PC-3 (cell line): ENCODE measurements around the gene ACAN. TPM values are rescaled to one million over a fixed set of nuclear protein-coding genes. Genes with fewer than 3 reads are reported as not detected.

ENCODE experiments used
- ATAC-seq: fragments of 200-7000 bp; cut with Tn5 transposase; 2 replicates; pipeline ENCODE4 v1.9.1; 2020; ENCODE audit warnings: mild to moderate bottlenecking, moderate library complexity
- BruUV-seq: library from RNA; stranded (reverse); fragments of 400-500 nt; replicated peaks from 2 replicates; lab custom pipeline; 2021; lab: Mats Ljungman, UMichigan
- CTCF ChIA-PET: fragments of 300-600 bp; sonication (Branson Sonifier 250); formaldehyde crosslinking; loops from one replicate; lab custom pipeline; 2022; ENCODE audit warnings: antibody characterized with exemption; lab: Charles Lee
- POLR2A ChIA-PET: fragments of 300-600 bp; sonication (Branson Sonifier 250); formaldehyde crosslinking; loops from one replicate; lab custom pipeline; 2022; ENCODE audit warnings: antibody characterized with exemption; ENCODE audit not compliant: unreplicated experiment; lab: Charles Lee
- DNase-seq: peaks from one replicate; pipeline ENCODE4 v3.0.0-alpha.2; 2015
- H2AFZ ChIP-seq: fragments of 300-600 bp; sonication (generic); 2 replicates; pipeline ENCODE4 v1.6.0; 2016; ENCODE audit warnings: antibody characterized with exemption, low read length
- H3F3A ChIP-seq: fragments of 300-600 bp; sonication (generic); one replicate; pipeline ENCODE4 v1.6.0; 2017; ENCODE audit warnings: antibody characterized with exemption, low read length, control low read depth, mild to moderate bottlenecking; ENCODE audit not compliant: unreplicated experiment
- H3K27ac ChIP-seq: fragments of 300-600 bp; sonication (generic); 2 replicates; pipeline ENCODE4 v1.5.1; 2016; ENCODE audit warnings: mild to moderate bottlenecking, low read length
- H3K27me3 ChIP-seq: fragments of 300-600 bp; sonication (generic); 2 replicates; pipeline ENCODE4 v1.6.1; 2016; ENCODE audit warnings: low read length, mixed read lengths
- H3K36me3 ChIP-seq: fragments of 300-600 bp; sonication (generic); 2 replicates; pipeline ENCODE4 v1.6.1; 2016; ENCODE audit warnings: low read depth, mixed run types, low read length, mixed read lengths
- H3K4me1 ChIP-seq: fragments of 300-600 bp; sonication (generic); 2 replicates; pipeline ENCODE4 v1.5.1; 2016; ENCODE audit warnings: low read length; ENCODE audit not compliant: insufficient read depth
- H3K4me2 ChIP-seq: fragments of 300-600 bp; sonication (generic); 2 replicates; pipeline ENCODE4 v1.6.0; 2016; ENCODE audit warnings: low read length
- H3K4me3 ChIP-seq: fragments of 300-600 bp; sonication (generic); 2 replicates; pipeline ENCODE4 v1.5.1; 2016; ENCODE audit warnings: mild to moderate bottlenecking, low read length, mixed read lengths
- H3K79me2 ChIP-seq: fragments of 300-600 bp; sonication (generic); 2 replicates; pipeline ENCODE4 v1.6.1; 2017; ENCODE audit warnings: low read length, mixed read lengths
- H3K9ac ChIP-seq: fragments of 300-600 bp; sonication (generic); 2 replicates; pipeline ENCODE4 v1.6.0; 2016; ENCODE audit warnings: mild to moderate bottlenecking, low read length
- H3K9me2 ChIP-seq: fragments of 300-600 bp; sonication (generic); replicated peaks from 2 replicates; pipeline ENCODE4 v1.6.1; 2016; ENCODE audit warnings: mixed run types, low read length, mixed read lengths
- H3K9me3 ChIP-seq: fragments of 300-600 bp; sonication (generic); 2 replicates; pipeline ENCODE4 v1.6.1; 2016; ENCODE audit warnings: low read length, mixed read lengths
- H4K20me1 ChIP-seq: fragments of 300-600 bp; sonication (generic); 2 replicates; pipeline ENCODE4 v1.6.1; 2016; ENCODE audit warnings: low read length, mixed read lengths
- EZH2 ChIP-seq: fragments of 300-600 bp; sonication (generic); IDR thresholded peaks from one replicate; pipeline ENCODE4 v1.6.1; 2017; ENCODE audit warnings: antibody characterized with exemption, mild to moderate bottlenecking, low read length; ENCODE audit not compliant: unreplicated experiment
- EZH2phosphoT487 ChIP-seq: fragments of 300-600 bp; sonication (generic); IDR thresholded peaks from 2 replicates; pipeline ENCODE4 v1.6.1; 2018; ENCODE audit warnings: mild to moderate bottlenecking, antibody characterized with exemption, low read length, borderline replicate concordance
- intact Hi-C: fragments of 100-400 bp; cut with micrococcal nuclease; formaldehyde crosslinking; loops from 2 replicates; pipeline ENCODE4 v1.9.0; 2023
- total RNA-seq: library from RNA; depleted of rRNA; stranded (reverse); fragments of >200 nt; gene quantifications from 2 replicates; pipeline ENCODE4 v1.2.3, GENCODE V29; 2014
- TF ChIP-seq, protein P1 (sequence below): fragments of 300-600 bp; sonication (generic); conservative IDR thresholded peaks from 2 replicates; pipeline ENCODE4 v1.5.1; 2017; ENCODE audit warnings: antibody characterized with exemption, low read depth, mild to moderate bottlenecking, low read length

ACAN gene
- total RNA-seq, 1 experiment from 2014 or later, result not detected

DNA sequence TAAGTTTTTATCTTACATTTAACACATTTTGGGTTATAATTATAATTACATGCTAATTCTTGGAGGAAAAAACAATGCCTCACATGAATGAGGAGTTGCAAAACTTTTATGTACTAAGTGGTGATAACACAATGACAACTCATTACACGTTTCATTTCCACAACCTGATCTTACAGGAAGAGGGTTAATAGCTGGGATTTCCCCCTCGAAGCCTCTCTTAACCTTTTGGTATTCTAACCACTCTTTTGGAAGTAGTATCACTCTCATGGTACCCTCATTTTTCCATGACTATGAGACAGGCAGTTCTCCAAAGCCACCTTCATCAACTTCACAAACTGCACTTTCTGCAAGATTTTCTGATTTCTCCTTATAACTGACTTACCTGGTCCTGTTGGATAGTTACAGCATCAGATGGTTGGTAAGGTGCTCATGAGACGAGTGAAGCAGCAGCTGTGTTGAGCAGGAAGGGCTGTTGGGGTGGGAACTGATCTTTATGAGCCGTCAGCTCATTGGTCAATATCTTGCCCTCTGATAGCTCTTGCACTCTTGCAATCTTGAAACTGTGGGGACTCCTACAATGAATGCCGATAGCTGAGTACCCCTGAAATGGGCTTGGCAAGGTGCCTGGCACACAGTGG is 41.6 kb downstream of the ACAN start:
- H3K9me2 ChIP-seq, result no peaks in the 10 kb centered on the region
- no peak overlapping the region for H2AFZ ChIP-seq
- no peak for DNase-seq
- no TSS peak for BruUV-seq
- no peaks in the 10 kb centered on the region for H3K27me3 ChIP-seq
- intact Hi-C loops, result no loop called here
- TF ChIP-seq, protein P1, sequence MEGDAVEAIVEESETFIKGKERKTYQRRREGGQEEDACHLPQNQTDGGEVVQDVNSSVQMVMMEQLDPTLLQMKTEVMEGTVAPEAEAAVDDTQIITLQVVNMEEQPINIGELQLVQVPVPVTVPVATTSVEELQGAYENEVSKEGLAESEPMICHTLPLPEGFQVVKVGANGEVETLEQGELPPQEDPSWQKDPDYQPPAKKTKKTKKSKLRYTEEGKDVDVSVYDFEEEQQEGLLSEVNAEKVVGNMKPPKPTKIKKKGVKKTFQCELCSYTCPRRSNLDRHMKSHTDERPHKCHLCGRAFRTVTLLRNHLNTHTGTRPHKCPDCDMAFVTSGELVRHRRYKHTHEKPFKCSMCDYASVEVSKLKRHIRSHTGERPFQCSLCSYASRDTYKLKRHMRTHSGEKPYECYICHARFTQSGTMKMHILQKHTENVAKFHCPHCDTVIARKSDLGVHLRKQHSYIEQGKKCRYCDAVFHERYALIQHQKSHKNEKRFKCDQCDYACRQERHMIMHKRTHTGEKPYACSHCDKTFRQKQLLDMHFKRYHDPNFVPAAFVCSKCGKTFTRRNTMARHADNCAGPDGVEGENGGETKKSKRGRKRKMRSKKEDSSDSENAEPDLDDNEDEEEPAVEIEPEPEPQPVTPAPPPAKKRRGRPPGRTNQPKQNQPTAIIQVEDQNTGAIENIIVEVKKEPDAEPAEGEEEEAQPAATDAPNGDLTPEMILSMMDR, result no peak
- TF ChIP-seq EZH2phosphoT487 (no peak), EZH2 (no peak)
- H3K4me3 ChIP-seq, result no peak overlapping the region
- no peaks in the 10 kb centered on the region for H3K79me2 ChIP-seq
- H3F3A ChIP-seq, result no peaks in the 10 kb centered on the region
- no peaks in the 10 kb centered on the region for H3K9me3 ChIP-seq
- H3K9ac ChIP-seq, result no peak overlapping the region
- POLR2A ChIA-PET, result no interaction called here
- no peak for ATAC-seq
- H3K36me3 ChIP-seq, result no peaks in the 10 kb centered on the region
- no peaks in the 10 kb centered on the region for H3K4me1 ChIP-seq
- no peak overlapping the region for H3K27ac ChIP-seq
- no peak overlapping the region for H3K4me2 ChIP-seq
- no peaks in the 10 kb centered on the region for H4K20me1 ChIP-seq
- CTCF ChIA-PET, result no interaction called here

DNA sequence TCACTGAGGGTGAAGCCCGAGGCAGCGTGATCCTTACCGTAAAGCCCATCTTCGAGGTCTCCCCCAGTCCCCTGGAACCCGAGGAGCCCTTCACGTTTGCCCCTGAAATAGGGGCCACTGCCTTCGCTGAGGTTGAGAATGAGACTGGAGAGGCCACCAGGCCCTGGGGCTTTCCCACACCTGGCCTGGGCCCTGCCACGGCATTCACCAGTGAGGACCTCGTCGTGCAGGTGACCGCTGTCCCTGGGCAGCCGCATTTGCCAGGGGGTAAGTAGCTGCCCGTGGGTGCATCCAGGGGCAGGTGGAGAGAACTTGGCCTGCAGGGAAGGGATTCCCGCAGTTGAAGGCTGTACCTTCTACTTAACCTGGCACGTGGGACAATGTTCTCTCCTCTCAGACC is 42.4 kb downstream of the ACAN start:
- H3K4me2 ChIP-seq, result no peak overlapping the region
- TF ChIP-seq EZH2phosphoT487 (no peak), EZH2 (no peak)
- TF ChIP-seq, protein P1, result no peak
- DNase-seq (no peak), ATAC-seq (no peak)
- no peak overlapping the region for H3K27ac ChIP-seq
- H3K9ac ChIP-seq, result no peak overlapping the region
- no peaks in the 10 kb centered on the region for H3K27me3 ChIP-seq
- H3K9me2 ChIP-seq, result no peaks in the 10 kb centered on the region
- H3K4me1 ChIP-seq, result no peaks in the 10 kb centered on the region
- H2AFZ ChIP-seq, result no peak overlapping the region
- POLR2A ChIA-PET, result no interaction called here
- intact Hi-C loops, result no loop called here
- BruUV-seq, result no TSS peak
- H3F3A ChIP-seq, result no peaks in the 10 kb centered on the region
- CTCF ChIA-PET, result no interaction called here
- H4K20me1 ChIP-seq, result no peaks in the 10 kb centered on the region
- no peaks in the 10 kb centered on the region for H3K36me3 ChIP-seq
- H3K79me2 ChIP-seq, result no peaks in the 10 kb centered on the region
- no peaks in the 10 kb centered on the region for H3K9me3 ChIP-seq
- no peak overlapping the region for H3K4me3 ChIP-seq

DNA sequence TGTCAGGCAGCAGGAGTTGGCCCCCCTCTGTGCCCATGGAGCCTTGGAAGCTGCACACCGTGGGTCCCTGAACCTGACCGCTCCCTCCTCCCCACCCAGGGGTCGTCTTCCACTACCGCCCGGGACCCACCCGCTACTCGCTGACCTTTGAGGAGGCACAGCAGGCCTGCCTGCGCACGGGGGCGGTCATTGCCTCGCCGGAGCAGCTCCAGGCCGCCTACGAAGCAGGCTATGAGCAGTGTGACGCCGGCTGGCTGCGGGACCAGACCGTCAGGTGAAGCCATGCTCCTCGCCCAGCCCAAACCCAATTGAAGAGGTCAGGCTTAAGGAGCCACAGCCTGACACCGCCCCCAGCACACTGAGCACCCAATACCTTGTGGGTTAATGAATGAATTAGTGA is 43.9 kb downstream of the ACAN start:
- no peak overlapping the region for H3K4me3 ChIP-seq
- H3K4me1 ChIP-seq, result no peaks in the 10 kb centered on the region
- H3K9me3 ChIP-seq, result no peaks in the 10 kb centered on the region
- TF ChIP-seq EZH2phosphoT487 (no peak), EZH2 (no peak)
- TF ChIP-seq, protein P1, result no peak
- H3K79me2 ChIP-seq, result no peaks in the 10 kb centered on the region
- intact Hi-C loops, result no loop called here
- CTCF ChIA-PET, result no interaction called here
- H3K36me3 ChIP-seq, result no peaks in the 10 kb centered on the region
- no peak for ATAC-seq
- no peaks in the 10 kb centered on the region for H3K27me3 ChIP-seq
- H2AFZ ChIP-seq, result no peak overlapping the region
- no peaks in the 10 kb centered on the region for H3F3A ChIP-seq
- BruUV-seq, result no TSS peak
- no peak overlapping the region for H3K9ac ChIP-seq
- no peaks in the 10 kb centered on the region for H3K9me2 ChIP-seq
- DNase-seq, result no peak
- H3K4me2 ChIP-seq, result no peak overlapping the region
- no peaks in the 10 kb centered on the region for H4K20me1 ChIP-seq
- no peak overlapping the region for H3K27ac ChIP-seq
- POLR2A ChIA-PET, result no interaction called here
